ENCODE measurements around the gene CTU2.

- TF ChIP-seq POLR2AphosphoS5 (IDR thresholded peaks at IDR 0.05; ENCODE audit: low read depth, low read length) (no peak), TAF1 (IDR thresholded peaks at IDR 0.05; ENCODE audit: low read depth, low read length) (no peak), POLR2A (IDR thresholded peaks at IDR 0.05; ENCODE audit: low read depth, low read length) (no peak)
Observed at GRCh38 chr16:88736496-88736895, 30.2 kb downstream of the CTU2 start.

Measured in GM12891 (cell line).